Sigmoid colon (tissue), 7 donors: ENCODE results near the gene MXD3. TPM values are rescaled to one million over a fixed set of nuclear protein-coding genes. Genes with fewer than 3 reads are reported as not detected.

ENCODE experiments used
- DNase-seq: peaks from one replicate; pipeline ENCODE4 v3.0.0-alpha.2; 2019
- H3K27ac ChIP-seq, 4 donors: fragments of 200-600 bp; sonication (generic); one replicate each; pipeline ENCODE4 v1.5.1; 2016 to 2019; ENCODE audit warnings: mild to moderate bottlenecking in 1 of 4
- H3K27me3 ChIP-seq, 3 donors: fragments of 200-600 bp; sonication (generic); one replicate each; pipeline ENCODE4 v1.5.1; 2019; ENCODE audit warnings: mild to moderate bottlenecking in 1 of 3
- H3K36me3 ChIP-seq, 4 donors: fragments of 200-600 bp; sonication (generic); one replicate each; pipeline ENCODE4 v1.5.1; 2016 to 2019
- H3K4me1 ChIP-seq, 4 donors: fragments of 200-600 bp; sonication (generic); one replicate each; pipeline ENCODE4 v1.5.1; 2017 to 2019
- H3K4me3 ChIP-seq, 4 donors: fragments of 200-600 bp; sonication (generic); one replicate each; pipeline ENCODE4 v1.5.1; 2017 to 2019; ENCODE audit warnings: mild to moderate bottlenecking in 2 of 4, moderate library complexity in 1 of 4
- H3K9me3 ChIP-seq, 4 donors: fragments of 200-600 bp in 3 of 4; sonication (generic) in 3 of 4; one replicate each; pipeline versions ENCODE4 v1.5.1 to v1.6.1; 2013 to 2019
- CTCF ChIP-seq, 4 experiments: fragments of 450-650 bp in 3 of 4; fragments of 200-600 bp in 1 of 4; IDR thresholded peaks; one replicate each; pipeline ENCODE4 v1.5.1; 2016 to 2019; ENCODE audit warnings: antibody characterized with exemption in 4 of 4, mild to moderate bottlenecking in 3 of 4, moderate library complexity in 2 of 4
- EP300 ChIP-seq, 4 donors: sonication (generic); formaldehyde crosslinking; IDR thresholded peaks; one replicate each; pipeline ENCODE4 v1.6.1; 2017; ENCODE audit warnings: antibody characterized with exemption in 4 of 4
- POLR2A ChIP-seq, 2 donors: fragments of 450-650 bp; IDR thresholded peaks; one replicate each; pipeline ENCODE4 v1.6.1; 2016; ENCODE audit warnings: antibody characterized with exemption in 2 of 2, mild to moderate bottlenecking in 2 of 2, moderate library complexity in 2 of 2
- POLR2AphosphoS5 ChIP-seq, 4 donors: sonication (generic); formaldehyde crosslinking; IDR thresholded peaks; one replicate each; pipeline ENCODE4 v1.6.1; 2017; ENCODE audit warnings: antibody characterized with exemption in 4 of 4
- WGBS, 2 donors: extraction: QIAGEN DNeasy Blood & Tissue Kit; methylation state at CpG; one replicate each; pipeline ENCODE4 v1.1.7; 2013; 5-methylcytosine and 5-hydroxymethylcytosine counted together
- intact Hi-C: fragments of 100-400 bp; cut with DNase I; formaldehyde crosslinking; loops from one replicate; pipeline ENCODE4 v1.15.1; 2023
- polyA plus RNA-seq, 3 donors: library from polyadenylated mRNA; stranded (reverse); fragments of 200-250 nt; gene quantifications; one replicate each; pipeline ENCODE4 v1.2.3, GENCODE V29; 2013
- total RNA-seq, 4 donors: library from RNA; depleted of rRNA; stranded (reverse); fragments of >200 nt; gene quantifications; one replicate each; pipeline ENCODE4 v1.1.0, GENCODE V29; 2016
- donor health status: healthy with polysubstance abuse.
- donor health status: Bipolar disorder and iron deficiency.
- donor health status: healthy.

MXD3 gene
- total and polyA plus RNA-seq, 7 donors: 2.1 to 23.8 (median 8.2) TPM

- no peak for TF ChIP-seq POLR2AphosphoS5 (IDR thresholded peaks at IDR 0.05)
- WGBS, 2 donors: 71 to 91% methylated on average over 35 of the region's 35 CpGs
- no peak for DNase-seq
- no peaks in the 10 kb centered on the region for H3K27me3 ChIP-seq
- H3K27ac ChIP-seq: no peak overlapping the region
- H3K9me3 ChIP-seq: no peaks in the 10 kb centered on the region
- no peak overlapping the region for H3K4me3 ChIP-seq
- peaks cover 29 to 86% (median 58%) of the 10 kb centered on the region in 4 donors for H3K36me3 ChIP-seq
- no peaks in the 10 kb centered on the region for H3K4me1 ChIP-seq
- intact Hi-C loops: no loop called here
Observed at GRCh38 chr5:177332031-177332895, 20.6 kb upstream of the MXD3 start.

GRCh38 chr5:177330991-177331842 lies 19.5 kb upstream of the MXD3 start:
- intact Hi-C loops: no loop called here
- H3K27me3 ChIP-seq: no peaks in the 10 kb centered on the region
- H3K4me3 ChIP-seq: no peak overlapping the region
- no peak overlapping the region for H3K27ac ChIP-seq
- no peak for DNase-seq
- H3K4me1 ChIP-seq: no peaks in the 10 kb centered on the region
- TF ChIP-seq POLR2AphosphoS5 (IDR thresholded peaks at IDR 0.05) (no peak), POLR2A (IDR thresholded peaks at IDR 0.05) (no peak), EP300 (IDR thresholded peaks at IDR 0.05) (no peak), CTCF (IDR thresholded peaks at IDR 0.05) (no peak)
- H3K9me3 ChIP-seq: no peaks in the 10 kb centered on the region
- peaks cover 19 to 75% (median 48%) of the 10 kb centered on the region in 4 donors for H3K36me3 ChIP-seq
- WGBS, 2 donors: 69 to 88% methylated on average over 27 of the region's 27 CpGs

- H3K4me1 ChIP-seq: no peaks in the 10 kb centered on the region
- TF ChIP-seq EP300 (IDR thresholded peaks at IDR 0.05): no peak
- no peak for TF ChIP-seq CTCF (IDR thresholded peaks at IDR 0.05)
- no peak for TF ChIP-seq POLR2AphosphoS5 (IDR thresholded peaks at IDR 0.05)
- no peak for TF ChIP-seq POLR2A (IDR thresholded peaks at IDR 0.05)
- no peaks in the 10 kb centered on the region for H3K9me3 ChIP-seq
- no peak for DNase-seq
- no peak overlapping the region for H3K4me3 ChIP-seq
- peaks cover 18 to 62% (median 36%) of the 10 kb centered on the region in 4 donors for H3K36me3 ChIP-seq
- WGBS, 2 donors: 86 to 91% methylated on average over 6 of the region's 6 CpGs
- no peaks in the 10 kb centered on the region for H3K27me3 ChIP-seq
- H3K27ac ChIP-seq: no peak overlapping the region
- intact Hi-C loops: no loop called here
Observed at GRCh38 chr5:177329883-177330282, 18.2 kb upstream of the MXD3 start.

- Histone ChIP-seq H3K27ac (no peak overlapping the region), H3K4me3 (no peak overlapping the region), H3K9me3 (no peaks in the 10 kb centered on the region), H3K27me3 (no peaks in the 10 kb centered on the region), H3K36me3 (peaks cover 8 to 50% (median 24%) of the 10 kb centered on the region in 4 donors), H3K4me1 (no peaks in the 10 kb centered on the region)
- intact Hi-C loops: no loop called here
- 88 to 93% methylated on average over 19 of the region's 19 CpGs for WGBS, 2 donors
- TF ChIP-seq EP300 (IDR thresholded peaks at IDR 0.05) (no peak), POLR2A (IDR thresholded peaks at IDR 0.05) (no peak), POLR2AphosphoS5 (IDR thresholded peaks at IDR 0.05) (no peak), CTCF (IDR thresholded peaks at IDR 0.05) (no peak)
- DNase-seq: no peak
Observed at GRCh38 chr5:177328545-177329231, 17.0 kb upstream of the MXD3 start.
